Activated CD4-positive, CD25-positive, alpha-beta regulatory T cell treated with anti-CD3 and anti-CD28 coated beads, Interleukin-2, amount 50 U/mL, for 24 hours (primary cell): ENCODE results near the gene SLC24A3.
"Not testable (repeated sequence)": the region's sequence is repeated elsewhere in the genome, so short reads cannot be mapped to it uniquely, and the experiment has no call there.

Source experiments
- ATAC-seq, 2 donors: fragments of 150-1000 bp; cut with Tn5 transposase; one replicate each; pipeline ENCODE4 v1.10.0; 2021; ENCODE audit warnings: mild to moderate bottlenecking in 1 of 2, moderate library complexity in 1 of 2

Gene SLC24A3

GRCh38 chr20:19603376-19603750 lies 390.9 kb downstream of the SLC24A3 start:
- no peak for ATAC-seq

GRCh38 chr20:19605786-19606485 lies 393.5 kb downstream of the SLC24A3 start:
- ATAC-seq: no peak

GRCh38 chr20:19609642-19610223 lies 397.3 kb downstream of the SLC24A3 start:
- no peak for ATAC-seq

GRCh38 chr20:19615629-19616028 lies 403.2 kb downstream of the SLC24A3 start:
- no peak for ATAC-seq

- no peak for ATAC-seq
Measured at GRCh38 chr20:19616081-19616480, 403.6 kb downstream of the SLC24A3 start.

- ATAC-seq: no peak
Measured at GRCh38 chr20:19616620-19617019, 404.2 kb downstream of the SLC24A3 start.

- no peak for ATAC-seq
Measured at GRCh38 chr20:19617256-19617655, 404.8 kb downstream of the SLC24A3 start.

- no peak for ATAC-seq
Measured at GRCh38 chr20:19618711-19619110, 406.3 kb downstream of the SLC24A3 start.

GRCh38 chr20:19619904-19620430 lies 407.5 kb downstream of the SLC24A3 start:
- ATAC-seq: no peak

- ATAC-seq: no peak
Measured at GRCh38 chr20:19620446-19620845, 408.0 kb downstream of the SLC24A3 start.

- no peak for ATAC-seq
Measured at GRCh38 chr20:19621072-19621471, 408.6 kb downstream of the SLC24A3 start.

GRCh38 chr20:19624221-19624965 lies 412.0 kb downstream of the SLC24A3 start:
- no peak for ATAC-seq

GRCh38 chr20:19625426-19625825 lies 413.0 kb downstream of the SLC24A3 start:
- no peak for ATAC-seq

GRCh38 chr20:19626896-19627295 lies 414.5 kb downstream of the SLC24A3 start:
- ATAC-seq: no peak

- no peak for ATAC-seq
Measured at GRCh38 chr20:19628570-19629134, 416.2 kb downstream of the SLC24A3 start.

- ATAC-seq: no peak
Measured at GRCh38 chr20:19631410-19631809, 419.0 kb downstream of the SLC24A3 start.

GRCh38 chr20:19633985-19634384 lies 421.5 kb downstream of the SLC24A3 start:
- no peak for ATAC-seq

GRCh38 chr20:19639471-19640045 lies 427.1 kb downstream of the SLC24A3 start:
- not testable (repeated sequence) for ATAC-seq

- no peak for ATAC-seq
Measured at GRCh38 chr20:19642860-19643259, 430.4 kb downstream of the SLC24A3 start.

- no peak for ATAC-seq
Measured at GRCh38 chr20:19644085-19644484, 431.6 kb downstream of the SLC24A3 start.

GRCh38 chr20:19646963-19647362 lies 434.5 kb downstream of the SLC24A3 start:
- ATAC-seq: no peak

- ATAC-seq: no peak
Measured at GRCh38 chr20:19648024-19648423, 435.6 kb downstream of the SLC24A3 start.

- ATAC-seq: no peak
Measured at GRCh38 chr20:19649041-19649440, 436.6 kb downstream of the SLC24A3 start.
